Posterior vena cava (tissue), 2 donors: Measurements from ENCODE around the gene OCA2. TPM values are rescaled to one million over a fixed set of nuclear protein-coding genes. Genes with fewer than 3 reads are reported as not detected.

ENCODE experiments used
- DNase-seq: peaks from one replicate; pipeline ENCODE4 v3.0.0-alpha.2; 2020; ENCODE audit warnings: low spot score
- intact Hi-C, 2 donors: fragments of 100-400 bp; cut with DNase I; formaldehyde crosslinking; loops; one replicate each; pipeline versions ENCODE4 v1.14.1 to v1.14.2; 2022 to 2023
- total RNA-seq, 2 donors: library from RNA; stranded (reverse); fragmentation: NEBNext Ultra II Directional; extraction: Animal tissue kit (Norgen Biotek cat#: 25700); gene quantifications; one replicate each; pipeline ENCODE4 v1.2.1, GENCODE V29; 2021
- donor health status: DM: yes; HTN: yes; CAD: no.
- donor health status: DM: yes; HTN: yes; CAD: no.

The OCA2 gene
- total RNA-seq, 2 donors from 2014 or later, result 0.38 to 1.4 TPM

DNA sequence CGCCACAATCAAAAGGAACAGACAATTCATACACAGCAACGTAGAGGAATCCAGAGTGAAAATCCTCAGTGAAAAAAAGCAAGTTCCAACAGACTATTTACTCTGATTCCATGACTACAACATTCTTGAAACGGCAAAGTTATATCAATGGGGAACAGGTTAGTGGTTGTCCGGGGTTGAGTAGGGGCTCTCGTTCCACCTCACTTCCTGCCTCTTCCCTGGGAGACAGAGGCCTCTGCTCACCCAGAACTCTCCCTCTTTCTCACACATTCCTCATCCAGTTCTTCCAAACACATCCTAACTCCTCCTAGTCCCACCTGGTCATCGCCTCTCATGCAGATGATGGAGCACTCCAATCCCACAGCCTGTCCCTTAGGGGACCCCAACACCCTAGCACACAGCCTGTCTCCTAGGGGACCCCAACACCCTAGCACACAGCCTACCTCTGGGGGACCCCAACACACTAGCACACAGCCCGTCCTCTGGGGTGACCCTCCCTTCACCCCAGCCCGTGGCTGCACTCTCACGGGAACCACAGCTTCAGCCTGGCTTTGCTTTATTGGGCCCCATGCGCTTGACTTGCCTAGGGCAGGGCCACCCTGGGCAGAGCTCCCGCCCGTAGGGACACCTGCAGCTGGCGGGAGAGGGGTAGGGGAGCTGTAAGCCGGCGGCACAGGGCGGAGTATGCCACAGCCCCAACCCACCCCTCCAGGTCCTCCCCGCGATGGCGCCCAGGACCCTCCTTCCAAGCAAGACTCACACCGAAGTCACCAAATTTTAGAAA is 5.2 kb downstream of the OCA2 start:
- intact Hi-C loops, result no loop called here
- DNase-seq, result peak; percentile 64

DNA sequence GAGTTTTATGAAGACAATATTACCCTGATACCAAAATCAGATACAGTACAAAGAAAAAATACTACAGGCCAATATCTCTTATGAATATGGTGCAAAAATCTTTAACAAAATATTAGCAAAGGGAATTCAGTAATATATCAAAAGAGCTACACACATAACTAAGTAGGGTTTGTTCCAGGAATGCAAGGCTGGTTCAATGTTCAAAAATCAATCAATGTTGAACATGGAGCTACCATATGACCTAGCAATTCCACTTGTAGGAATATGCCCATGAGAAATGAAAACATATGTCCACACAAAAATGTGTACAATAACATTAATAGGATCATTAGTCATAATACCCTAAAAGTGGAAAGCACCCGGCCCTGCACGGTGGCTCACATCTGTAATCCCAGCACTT is 7.8 kb downstream of the OCA2 start:
- no peak for DNase-seq
- intact Hi-C loops, result no loop called here

DNA sequence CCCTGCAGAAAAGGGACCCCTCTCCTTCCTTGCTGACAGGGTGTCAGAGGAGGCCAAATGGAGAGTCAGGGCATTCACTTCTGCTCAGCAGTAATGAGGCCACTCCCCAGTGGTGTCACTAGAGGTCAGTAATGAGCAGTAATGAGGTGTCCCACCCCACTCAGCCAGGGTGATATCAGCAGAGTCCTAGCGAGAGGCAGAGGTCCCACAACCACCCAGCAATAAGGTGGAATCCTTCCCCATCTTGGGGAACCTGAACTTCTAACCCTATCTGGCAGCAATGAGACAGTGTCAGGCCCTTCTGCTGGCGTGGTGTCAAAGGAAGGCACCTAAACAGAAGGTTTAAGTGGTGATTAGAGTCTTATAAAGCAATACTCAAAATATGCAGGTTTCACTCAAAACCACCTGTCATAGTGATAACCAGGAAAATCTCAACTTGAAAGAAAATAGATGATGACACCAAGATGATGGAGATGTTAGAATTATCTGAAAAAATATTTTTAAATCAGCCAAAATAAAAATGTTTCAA is 12.9 kb downstream of the OCA2 start:
- peak; percentile 64 for DNase-seq
- intact Hi-C loops, result no loop called here

DNA sequence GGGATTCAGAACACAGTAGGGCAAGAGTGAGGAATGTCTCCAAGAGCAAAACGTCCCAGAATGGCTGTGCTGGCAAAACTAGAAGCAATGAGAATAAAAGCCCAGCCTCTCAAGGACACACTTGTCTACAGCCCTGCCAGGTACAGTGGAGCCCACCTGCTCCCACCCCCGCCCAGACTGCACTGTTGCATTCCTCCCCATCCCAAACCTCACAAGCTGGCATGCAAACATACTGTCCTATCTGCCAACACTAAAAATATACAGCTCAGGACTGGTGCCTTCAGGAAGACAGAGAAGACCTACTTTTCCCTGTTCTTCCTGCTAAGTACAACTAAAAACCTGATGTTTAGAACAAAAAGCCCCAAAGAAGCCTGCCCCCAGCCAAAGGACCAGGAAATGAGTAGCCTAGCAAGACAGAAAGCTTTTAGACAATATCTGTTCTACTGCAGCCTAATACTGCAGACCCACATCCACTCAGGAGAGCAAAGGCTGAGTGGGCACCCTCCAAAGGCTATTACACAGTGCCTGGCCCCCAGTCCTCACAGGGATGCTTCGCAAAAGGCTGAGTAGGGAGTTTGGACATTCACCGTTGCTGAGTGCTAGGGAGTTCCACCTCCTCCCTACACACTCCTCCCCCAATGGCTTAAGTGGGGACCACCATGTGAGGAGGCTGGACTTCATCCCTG is 13.5 kb downstream of the OCA2 start:
- intact Hi-C loops, result no loop called here
- DNase-seq, result no peak

DNA sequence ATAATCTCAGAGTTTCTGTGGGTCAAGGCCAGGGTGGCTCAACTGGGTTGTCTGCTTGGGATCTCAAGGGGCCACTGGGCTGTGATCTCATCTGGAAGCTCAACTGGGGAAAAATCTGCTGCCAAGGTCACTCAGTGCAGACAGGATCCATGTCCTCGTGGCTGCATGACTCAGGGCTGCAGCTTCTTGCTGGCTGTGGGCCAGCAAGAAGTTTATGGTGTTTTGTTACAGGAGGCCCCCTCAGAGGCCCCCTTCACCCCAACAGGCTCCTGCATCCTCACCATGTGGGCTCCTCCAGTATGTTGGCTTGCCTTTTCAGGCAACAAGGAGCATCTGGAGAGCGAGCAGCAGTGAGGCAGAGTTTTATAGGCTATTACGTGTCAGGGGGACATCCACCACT is 14.6 kb downstream of the OCA2 start:
- intact Hi-C loops, result no loop called here
- no peak for DNase-seq

DNA sequence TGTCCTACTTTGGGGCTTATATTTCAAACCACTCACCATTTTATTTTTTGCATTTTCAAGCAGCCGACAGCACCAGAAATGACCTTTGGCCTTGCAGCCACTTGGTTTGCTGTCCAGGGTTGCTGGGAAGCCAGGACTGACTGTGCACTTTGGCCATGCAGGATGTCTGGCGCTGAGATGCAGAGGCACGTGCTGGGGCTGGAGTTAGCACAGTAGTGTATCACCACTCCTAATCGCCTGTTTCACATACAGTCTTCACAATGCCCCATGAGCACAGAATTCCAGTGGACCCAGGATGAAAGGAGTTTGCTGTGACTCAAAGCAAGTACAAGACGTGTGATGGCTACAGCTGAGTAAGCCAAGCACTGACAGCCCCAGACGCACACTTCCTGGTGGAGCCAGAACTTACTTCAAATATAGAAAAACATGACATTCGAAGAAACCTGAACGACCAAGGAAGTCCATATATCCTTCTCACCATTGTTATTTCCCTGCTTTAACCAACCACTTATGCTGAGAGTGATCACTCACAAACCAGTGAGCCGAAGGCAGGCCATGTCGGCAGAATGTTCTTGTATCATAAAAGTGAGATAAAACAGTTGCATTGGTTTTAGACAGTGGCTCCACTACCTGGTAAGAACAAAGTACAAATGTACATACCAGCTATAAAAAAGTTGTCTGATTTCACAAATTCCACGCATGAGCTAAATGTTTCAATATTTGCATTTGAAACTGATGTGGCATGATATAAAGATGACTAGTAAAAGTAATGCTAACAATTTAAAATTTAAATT is 16.0 kb downstream of the OCA2 start:
- intact Hi-C loops, result no loop called here
- peak; percentile 80 for DNase-seq

DNA sequence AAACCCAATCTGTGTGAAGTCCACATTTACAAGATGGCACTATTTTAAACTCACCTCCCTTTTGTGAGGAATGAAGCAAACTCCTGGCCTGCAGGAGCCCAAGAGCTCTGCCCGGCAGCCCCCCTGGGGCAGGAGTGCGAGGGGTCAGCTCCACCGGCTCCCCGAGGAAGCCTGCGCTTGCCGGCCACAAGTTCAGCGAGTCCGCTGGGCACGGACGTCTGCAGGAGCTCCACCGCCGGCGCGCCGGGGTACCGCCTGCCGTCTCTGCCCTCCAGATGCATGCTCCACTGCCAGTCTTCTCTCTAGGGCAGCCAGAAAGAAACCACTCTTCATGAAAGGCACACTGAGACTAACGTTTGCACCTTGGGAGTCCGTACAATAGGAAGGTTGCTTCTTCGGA is 17.5 kb downstream of the OCA2 start:
- DNase-seq, result no peak
- intact Hi-C loops, result no loop called here

DNA sequence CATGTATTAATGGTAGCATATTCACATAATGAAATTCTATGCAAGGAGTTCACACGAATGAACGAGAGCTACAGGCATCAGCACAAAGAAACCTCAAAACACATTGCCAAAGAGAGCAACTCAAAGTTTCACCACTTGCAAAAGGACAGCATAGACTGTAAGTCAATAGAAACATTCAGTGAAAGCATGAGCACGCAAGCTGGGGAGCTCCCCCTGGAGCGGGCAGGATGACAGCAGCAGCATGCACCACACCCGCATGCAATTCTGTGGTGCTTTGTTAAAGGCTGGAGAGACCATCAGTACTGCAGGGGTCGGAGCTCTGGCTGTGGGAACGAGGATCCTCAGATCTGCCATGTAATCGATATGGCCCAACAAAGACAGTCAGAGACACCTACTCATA is 18.7 kb downstream of the OCA2 start:
- DNase-seq, result no peak
- intact Hi-C loops, result no loop called here

DNA sequence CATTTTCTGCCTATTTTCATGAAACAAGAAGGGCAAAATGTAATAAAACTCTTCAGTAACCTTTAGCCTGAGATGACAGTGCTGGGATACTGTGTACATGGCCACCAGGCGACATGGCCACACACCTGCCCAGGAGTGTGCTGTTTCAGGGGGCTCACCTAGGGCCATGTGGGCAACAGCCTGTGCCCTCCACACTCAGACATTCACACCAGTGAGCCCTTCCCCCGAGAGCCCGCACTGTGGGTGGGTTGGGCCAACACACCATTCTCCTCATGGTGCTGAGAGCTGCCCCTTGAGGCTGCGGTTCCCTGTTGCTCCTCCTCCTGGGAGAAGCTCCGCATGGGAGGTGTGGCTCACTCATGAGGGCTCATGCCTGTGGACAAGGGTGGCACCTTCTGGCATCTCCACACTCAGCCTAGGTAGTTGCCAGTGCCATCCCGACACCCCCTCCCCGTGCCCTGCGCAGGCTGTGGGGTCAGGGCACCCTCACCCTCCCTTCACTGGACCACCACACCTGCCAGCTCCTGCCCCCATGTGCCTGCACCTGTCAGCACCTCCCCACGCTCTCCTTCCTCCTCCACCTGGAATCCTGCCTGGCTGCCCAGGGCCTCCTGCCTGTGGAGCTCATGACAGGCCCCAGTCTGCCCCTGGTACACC is 19.7 kb downstream of the OCA2 start:
- peak; percentile 70 for DNase-seq
- intact Hi-C loops, result loop anchor here in 1 of 2 donors (10.0 kb wide), 1 partner anchor 45 kb away; no protein-coding TSS in a partner anchor

DNA sequence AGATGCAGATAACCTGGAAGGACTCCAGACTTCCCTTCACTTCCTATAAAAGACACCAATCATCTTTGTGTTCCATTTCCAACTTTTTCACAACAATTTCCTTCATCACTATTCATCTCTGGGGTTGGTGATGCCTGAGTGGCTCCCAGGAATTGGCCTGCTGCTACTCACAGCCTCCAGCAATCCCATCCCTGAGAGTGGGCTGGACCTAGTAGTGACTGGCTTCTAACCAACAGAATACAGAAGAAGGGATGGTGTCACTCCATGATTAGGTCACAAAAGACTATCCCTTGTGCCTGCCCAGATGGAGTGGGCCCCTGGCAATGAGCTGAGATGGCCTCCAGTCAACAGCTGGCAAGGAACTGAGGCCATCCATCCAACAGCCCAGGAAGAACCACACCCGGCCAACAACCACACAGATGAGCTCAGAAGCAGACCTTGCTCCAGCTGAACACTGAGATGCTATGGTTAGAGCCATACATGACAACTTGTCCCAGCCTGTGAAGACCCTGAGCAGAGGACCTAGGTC is 20.9 kb downstream of the OCA2 start:
- DNase-seq, result no peak
- intact Hi-C loops, result loop anchor here in 1 of 2 donors (10.0 kb wide), 1 partner anchor 47 kb away; no protein-coding TSS in a partner anchor

DNA sequence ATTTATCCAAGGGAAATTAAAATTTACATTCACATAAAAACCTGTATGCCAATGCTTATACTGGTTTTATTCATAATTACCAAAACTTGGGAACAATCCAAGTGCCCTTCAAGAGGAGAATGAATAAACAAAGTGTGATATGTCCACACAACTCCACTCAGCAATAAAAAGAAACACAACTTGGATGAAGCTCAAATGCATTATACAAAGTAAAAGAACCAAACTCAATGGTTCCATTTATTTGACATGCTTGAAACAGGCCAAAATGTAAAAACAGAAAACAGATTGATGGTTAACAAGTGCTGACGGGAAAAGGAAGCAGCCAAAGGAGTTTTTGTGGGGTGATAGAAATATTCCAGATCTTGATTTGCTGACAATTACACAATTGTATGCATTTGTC is 23.5 kb downstream of the OCA2 start:
- intact Hi-C loops, result loop anchor here in 1 of 2 donors (10.0 kb wide), 1 partner anchor 49 kb away; no protein-coding TSS in a partner anchor

DNA sequence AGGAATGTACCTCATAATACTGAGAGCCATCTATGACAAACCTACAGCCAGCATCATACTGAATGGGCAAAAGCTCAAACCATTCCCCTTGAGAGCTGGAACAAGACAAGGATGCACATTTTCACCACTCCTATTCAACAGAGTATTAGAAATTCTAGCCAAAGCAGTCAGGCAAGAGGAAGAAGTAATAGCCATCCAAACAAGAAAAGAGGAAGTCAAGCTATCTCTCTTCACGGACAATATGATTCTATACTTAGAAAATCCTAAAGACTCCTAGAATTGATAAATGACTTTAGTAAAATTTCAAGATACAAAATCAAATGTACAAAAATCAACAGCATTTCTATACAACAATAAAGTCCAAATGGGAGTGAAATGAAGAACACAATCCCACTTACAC is 30.2 kb downstream of the OCA2 start:
- intact Hi-C loops, result no loop called here
- no peak for DNase-seq

More for the DNA sequence above, 23.5 kb downstream of the OCA2 start:
- DNase-seq, result no peak

DNA sequence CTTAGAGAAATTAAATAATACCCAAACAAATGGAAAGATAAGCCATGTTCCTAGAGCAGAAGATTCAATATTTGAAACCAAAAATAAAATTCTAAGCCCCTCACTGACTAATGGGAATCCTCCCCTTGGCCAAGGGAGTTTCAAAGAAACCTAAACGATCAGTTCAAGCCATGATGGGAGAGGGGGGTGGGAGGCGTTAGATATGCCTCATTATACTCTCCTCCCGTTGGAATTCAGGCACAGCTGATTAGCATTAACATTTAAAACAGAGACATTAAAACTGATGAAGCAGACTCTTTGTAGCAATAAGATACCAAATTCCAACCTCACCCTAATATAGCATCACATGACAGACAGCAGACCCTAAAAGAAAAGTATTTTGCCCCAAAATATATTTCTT is 32.9 kb downstream of the OCA2 start:
- no peak for DNase-seq
- intact Hi-C loops, result no loop called here

DNA sequence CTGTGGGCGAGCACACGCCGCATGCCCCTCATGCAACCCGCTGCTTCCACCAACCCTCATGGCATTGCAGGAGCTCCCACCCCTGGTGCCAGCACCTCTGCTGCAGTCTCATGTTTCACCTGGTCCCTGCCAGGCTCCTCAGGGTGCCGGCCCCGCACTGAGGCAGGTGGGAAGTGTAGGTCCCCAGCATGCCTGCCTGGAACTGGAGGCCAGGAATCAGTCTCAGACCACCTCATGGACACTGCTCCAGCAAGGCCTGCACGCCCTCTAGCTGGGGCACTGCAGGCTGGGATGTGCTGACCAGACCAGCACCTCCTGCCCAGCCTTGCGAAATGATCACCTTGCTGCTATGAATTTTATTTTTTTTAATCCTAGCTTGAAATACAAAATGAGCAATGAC is 39.1 kb downstream of the OCA2 start:
- intact Hi-C loops, result no loop called here
- no peak for DNase-seq

DNA sequence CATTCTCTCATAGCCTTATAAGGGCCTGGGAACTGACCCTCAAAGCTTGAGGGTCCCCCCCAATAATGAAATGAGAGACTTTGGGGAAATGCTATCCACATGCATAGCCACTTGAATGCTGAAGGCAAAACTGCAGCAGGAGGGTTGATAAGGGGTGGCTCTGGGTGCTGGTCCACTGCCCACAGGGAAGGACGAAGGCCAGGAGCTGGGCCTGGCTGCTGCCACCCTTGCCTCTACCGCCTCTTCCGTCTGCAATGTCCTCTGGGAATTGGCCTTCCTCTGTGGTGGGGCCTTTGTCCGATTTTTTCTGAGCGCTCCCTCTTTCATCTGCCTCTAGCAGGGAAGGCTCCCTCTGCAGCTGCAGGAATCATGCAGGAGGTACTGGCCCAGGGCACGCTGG is 41.0 kb downstream of the OCA2 start:
- intact Hi-C loops, result no loop called here

DNA sequence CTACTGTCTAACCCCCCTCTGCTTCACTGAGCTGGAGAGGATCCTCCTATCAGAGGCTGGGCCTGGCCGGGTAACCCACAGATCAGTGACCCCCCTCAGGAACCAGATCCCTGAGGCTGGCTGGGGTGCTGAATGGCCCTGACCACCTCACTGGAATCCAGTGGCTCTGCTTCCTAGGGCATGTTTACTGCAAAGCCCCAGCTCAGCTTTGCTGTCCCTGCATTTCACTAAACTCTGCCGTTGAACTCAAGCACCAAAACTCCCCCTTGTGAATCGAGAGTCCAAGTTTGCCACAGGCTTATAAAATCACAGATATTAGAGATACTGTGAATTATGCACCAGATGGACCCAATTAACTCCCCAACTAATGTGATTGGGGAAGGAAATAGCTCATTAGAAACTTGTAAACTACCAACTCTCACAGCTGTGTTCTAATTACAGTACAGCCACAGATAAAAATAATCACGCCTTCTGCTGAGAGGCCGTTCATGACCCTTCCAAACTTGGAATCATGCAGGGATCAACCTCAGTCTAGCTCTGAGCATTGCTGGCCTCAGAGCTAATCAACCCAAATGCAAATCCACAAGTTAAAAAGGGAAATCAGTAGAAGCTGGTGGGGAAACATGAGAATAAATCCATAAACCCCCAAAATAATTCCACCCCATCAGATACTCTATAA is 47.0 kb downstream of the OCA2 start:
- DNase-seq, result no peak
- intact Hi-C loops, result no loop called here

More for the DNA sequence above, 41.0 kb downstream of the OCA2 start:
- DNase-seq, result no peak

DNA sequence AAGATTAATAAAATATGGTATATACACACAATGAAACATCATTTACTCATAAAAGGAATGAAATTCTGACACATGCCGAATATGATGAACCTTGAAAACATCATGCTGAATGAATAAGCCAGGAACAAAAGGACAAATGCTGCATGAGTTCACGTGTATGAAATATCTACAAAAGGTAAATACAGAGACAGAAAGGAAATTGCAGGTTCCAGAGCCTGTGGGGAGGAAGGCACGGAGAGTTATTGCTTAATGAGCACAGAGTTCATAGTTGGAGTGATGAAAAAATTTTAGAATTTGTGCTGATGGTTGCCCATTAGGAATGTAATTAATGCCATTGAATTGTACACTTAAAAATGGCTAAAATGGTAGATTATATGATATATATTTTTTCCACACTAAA is 49.5 kb downstream of the OCA2 start:
- intact Hi-C loops, result no loop called here
- DNase-seq, result no peak

DNA sequence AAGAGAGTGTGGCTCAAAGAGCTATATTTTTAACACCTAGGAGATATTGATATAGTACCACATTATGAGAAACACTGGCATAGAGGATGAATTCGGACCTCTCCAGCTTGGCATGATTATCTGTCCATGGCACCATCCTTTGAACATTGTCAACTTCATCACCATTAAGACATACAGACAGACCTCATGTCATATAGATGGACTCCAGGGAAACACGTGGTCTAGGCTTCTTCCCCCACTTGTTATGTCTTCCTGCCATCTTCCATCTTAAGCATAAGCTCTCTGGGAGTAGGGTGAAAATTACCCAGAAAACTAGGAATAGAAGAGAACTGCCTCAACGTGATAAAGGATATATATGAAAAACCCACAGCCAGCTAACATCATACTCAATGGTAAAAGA is 51.8 kb downstream of the OCA2 start:
- DNase-seq, result no peak
- intact Hi-C loops, result no loop called here
